ENCODE results near the gene TRMT61A.
A peak's percentile ranks its signal among the peaks of the same experiment; 100 is the strongest.

Gene TRMT61A

DNA sequence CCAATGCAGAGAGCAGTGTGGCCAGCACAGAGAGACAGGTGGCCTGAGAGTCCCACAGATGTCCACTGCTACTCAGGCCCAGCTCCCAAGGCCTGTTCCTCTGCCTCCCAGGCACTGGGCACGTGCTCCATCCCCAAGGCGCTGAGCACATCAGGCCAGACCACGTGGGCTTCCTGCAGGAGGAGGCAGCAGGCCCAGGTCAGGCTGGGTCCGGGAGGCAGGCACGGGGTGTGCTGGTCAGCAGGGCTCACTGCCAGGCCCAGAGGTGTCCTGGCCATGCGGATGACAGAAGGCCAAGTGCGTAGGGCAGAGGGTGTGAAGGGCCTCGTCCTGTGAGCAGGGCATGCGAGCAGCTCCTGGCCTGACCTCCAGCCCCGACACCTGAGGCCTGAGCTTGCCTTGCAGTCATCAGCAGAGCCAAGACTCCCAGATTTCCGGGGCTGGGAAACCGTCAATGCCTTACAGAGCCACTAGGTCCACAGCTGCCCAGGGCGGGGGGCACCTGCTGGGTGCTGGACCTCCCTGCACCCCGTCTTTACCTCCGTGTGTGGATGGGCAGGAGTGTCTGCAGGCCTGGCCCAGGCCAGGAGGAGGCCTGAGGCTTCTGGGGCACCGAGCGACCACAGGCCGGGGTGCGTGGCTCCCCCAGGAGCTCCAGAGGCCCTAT lies 14.9 kb downstream of the TRMT61A start:
- in situ Hi-C loops (cut with MboI; ENCODE audit: low pct_unique_long_range_greater_than_20kb, low sequenced_read_pairs) = no loop called here
- DNase-seq = no peak

DNA sequence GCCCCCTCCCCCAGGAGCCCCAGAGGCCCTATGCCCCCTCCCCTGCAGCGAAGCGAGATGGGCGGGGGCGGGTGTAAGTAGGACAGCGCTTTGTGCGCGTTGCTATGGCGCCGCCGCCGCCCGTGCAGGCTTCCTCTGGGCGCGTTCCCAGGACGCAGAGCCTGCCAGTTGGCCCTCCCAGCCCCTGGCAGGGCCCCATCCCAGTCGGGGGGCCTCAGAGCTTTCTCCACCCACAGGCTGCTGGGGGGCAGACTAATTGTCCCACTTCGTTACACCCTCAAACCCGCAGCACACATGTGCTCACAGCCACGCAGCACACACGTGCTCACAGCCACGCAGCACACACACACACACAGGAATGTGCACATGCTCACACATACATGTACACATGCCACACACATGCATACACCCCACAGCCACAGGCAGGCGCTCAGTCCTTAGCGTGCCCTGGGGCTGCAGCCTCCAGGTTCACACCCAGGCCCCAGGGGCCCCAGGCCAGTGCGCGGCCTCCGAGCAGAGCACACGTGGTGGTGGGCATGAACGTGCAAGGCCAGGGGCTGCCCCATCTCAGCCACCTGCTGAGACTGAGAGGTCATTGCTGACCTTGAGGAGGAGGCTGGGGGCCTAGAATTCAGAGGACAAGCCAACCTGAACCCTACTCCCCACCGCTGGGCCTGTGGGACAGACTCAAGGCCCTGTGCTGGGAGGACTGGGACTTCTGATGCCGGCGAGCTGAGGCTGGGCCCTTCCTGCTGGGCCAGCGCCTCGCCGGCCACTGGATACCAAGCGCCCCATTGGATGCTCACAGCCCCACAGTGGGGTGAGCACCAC lies 15.6 kb downstream of the TRMT61A start:
- in situ Hi-C loops (cut with MboI; ENCODE audit: low pct_unique_long_range_greater_than_20kb, low sequenced_read_pairs) = no loop called here
- DNase-seq = no peak

DNA sequence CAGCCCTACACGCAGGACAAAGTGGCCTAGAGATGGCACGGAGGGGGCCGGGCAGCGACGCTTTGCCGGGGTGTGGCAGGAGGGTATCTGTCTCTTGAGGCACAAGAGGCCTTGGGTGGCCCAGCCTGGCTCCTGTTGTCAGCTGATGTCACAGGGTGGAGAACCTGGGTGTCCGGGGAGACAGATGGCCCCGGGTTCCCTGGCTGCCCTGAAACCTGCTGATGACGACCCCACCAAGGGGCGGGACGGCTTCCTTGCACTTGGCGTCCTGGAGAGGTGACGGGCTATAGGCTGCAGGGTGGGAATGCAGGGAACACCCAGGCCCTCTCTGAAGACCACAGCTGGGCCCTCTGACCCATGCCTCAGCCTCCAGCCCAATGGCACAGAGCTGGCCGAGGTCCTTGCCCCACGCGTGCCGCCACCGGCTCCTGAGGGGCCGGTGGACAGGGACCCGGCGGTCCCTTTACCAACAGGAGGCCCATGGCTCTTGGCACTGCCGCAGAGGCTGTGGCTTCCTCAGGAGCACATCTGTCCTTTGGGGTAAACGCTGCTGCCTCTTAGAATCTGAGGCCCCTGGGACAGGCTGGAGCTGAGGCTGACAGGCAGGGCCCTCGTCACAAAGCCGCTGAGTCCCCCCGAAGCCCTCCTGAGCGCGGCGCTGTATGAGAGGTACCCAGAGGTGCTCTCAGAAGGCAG lies 16.4 kb downstream of the TRMT61A start:
- in situ Hi-C loops (cut with MboI; ENCODE audit: low pct_unique_long_range_greater_than_20kb, low sequenced_read_pairs) = no loop called here
- no peak for DNase-seq

DNA sequence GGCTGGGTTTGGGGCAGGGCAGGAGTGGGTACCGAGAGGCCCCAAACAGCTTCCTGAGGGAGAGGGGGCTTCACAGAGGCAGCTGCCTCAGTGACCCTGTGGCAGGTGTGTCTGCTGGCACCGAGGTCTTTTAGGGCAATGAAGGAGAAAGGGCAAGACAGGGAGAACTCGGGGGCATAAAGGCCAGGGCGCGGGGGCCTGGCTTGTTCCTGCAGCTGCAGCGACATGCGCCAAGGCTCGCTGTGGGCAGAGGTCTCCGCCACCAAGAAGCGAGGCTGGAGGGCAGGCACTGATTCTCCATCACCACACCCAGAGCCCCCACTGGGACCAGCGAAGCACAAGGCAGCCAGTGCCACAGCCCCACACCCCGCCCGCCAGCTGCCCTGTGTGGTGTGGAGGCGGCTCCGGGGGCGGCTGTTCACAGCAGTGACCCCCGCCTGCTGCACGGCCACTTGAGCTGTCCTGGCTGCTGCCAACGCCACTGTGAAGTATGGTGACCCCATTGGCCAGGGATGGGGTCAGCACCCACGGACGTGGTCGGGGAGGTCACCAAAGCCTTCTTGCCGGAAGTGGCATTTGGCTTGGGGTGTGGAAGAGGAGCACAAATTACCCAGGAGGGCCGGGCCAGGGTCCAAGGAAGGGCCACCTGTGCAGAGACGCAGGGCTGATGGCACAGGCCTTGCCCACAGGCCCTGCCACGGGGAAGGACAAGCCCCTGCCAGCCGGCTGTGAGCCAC lies 17.1 kb downstream of the TRMT61A start:
- no peak for DNase-seq
- in situ Hi-C loops (cut with MboI; ENCODE audit: low pct_unique_long_range_greater_than_20kb, low sequenced_read_pairs) = no loop called here

DNA sequence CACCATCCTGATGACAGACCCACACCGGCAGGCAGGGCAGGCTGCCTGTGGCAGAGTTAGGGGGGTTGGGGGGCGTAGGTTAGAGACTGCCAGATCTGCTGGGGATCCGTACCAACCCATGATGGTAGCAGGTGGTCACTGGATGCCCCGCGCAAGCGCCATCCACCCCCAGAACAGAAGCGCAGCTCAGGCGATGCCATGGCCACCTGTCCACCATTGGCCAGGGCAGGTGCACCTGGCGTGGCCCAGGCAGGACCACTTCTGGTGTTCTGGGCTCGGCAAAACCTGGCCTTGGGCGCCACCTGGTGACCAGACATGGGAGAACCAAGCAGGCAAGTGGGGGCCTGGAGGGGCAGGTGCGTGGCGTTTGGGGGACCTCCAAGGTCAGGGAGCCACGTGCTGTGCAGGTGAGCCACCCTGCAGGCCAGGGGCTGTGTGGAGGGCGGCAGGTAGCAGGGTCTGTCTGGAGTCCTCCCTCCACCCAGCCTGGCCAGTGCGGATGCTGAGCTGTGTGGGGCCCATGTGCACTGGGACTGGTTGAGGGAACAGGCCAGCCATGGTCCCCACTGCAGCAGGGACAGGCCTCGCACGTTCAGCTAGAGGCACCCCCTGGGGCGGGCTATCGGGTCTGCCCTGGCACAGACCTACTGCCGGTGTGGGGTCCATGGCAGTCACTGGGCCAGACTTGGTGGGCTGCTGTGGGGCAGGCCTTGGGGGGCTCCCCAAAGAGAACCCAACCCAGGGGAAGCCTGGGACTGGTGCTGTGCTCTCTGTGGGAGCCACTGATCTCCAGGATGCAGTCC lies 17.9 kb downstream of the TRMT61A start:
- in situ Hi-C loops (cut with MboI; ENCODE audit: low pct_unique_long_range_greater_than_20kb, low sequenced_read_pairs) = no loop called here

DNA sequence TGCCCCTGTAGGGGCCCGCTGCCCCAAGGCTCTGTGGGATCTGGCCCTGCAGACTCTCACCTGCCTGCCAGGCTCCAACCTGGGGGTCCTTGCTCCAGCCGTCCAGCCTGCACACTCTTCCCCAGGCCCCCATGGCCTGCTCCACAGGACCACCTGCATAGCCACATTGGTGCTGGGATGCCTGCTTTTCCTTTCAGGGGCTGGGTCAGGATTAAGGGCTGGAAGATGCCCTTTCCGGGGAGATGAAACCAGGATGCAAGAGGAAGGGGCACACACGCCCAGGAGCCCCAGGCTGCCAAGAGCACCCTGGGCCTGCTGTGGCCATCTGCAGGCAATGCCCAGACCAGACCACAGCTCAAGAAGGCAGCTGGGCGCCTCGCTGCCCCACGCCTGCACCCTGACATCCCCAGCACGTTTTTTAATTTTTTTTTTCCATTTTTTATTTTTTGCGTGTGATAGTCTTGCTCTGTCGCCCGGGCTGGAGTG lies 18.5 kb downstream of the TRMT61A start:
- in situ Hi-C loops (cut with MboI; ENCODE audit: low pct_unique_long_range_greater_than_20kb, low sequenced_read_pairs) = no loop called here
- DNase-seq = no peak

More for the DNA sequence above, 17.9 kb downstream of the TRMT61A start:
- DNase-seq = peak; percentile 62

DNA sequence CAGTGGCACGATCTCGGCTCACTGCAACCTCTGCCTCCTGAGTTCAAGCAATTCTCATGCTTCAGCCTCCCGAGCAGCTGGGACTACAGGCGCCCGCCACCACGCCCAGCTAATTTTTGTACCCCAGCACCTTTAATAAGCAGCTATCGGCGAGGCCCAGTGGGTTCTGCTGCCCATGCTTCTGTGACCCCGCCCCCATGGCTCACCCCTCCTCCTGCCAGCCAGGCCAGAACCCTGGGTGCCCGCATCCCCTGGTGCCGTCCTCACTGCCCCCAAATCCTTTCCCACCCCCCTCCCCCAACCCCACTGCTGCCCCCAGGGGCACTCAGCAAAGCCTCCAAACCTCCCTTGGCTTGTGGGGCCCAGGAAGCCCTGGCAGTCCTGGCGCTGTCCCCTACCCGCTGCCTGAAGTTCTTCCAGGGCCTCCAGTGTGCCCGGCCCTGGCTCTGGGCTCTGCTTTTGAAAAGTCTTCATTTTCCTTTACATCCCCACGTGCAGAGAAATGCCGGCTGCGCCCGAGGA lies 19.0 kb downstream of the TRMT61A start:
- DNase-seq = no peak
- in situ Hi-C loops (cut with MboI; ENCODE audit: low pct_unique_long_range_greater_than_20kb, low sequenced_read_pairs) = no loop called here

DNA sequence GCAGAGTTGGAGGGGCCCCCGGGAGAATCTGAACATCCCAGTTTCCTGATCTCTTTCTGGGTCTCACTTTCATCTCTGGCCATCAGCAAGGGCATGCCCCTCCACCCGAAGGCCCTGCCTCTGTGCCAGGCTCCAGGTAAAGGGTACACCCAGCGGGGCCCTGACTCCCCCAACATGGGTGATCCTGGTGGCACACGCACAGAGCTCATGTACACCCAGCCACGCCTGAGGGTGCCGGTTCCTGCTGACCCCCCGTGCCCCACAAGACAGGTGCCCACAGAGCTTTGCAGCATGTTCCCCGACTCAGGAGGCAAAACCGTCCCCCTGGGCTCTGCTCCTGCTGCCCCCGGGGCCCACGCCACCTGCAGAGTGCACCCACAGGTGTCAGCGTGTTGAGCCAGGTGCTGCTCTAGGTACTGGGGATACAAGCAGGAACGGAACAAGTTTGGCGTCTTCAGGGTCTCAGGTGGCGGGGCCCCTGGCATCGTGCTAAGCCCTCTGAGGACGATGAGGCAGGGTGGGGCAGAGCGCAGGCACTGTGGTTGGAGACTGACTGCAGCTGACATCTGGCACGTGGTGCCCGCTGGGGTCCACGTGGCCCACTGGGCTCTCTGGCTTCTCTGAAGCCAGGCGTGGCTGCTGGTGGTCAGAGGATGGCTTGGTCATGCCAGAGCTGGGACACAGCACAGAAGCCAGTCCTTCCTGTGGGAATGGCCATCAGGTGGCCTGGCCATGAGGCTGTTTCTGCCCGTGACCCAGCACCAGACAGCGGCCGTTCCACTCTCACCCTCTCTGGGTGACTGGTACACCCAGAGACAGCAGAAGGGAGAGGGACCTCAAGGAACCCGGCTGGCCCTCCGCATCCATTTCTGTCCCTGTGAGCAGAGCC lies 19.7 kb downstream of the TRMT61A start:
- DNase-seq = no peak
- in situ Hi-C loops (cut with MboI; ENCODE audit: low pct_unique_long_range_greater_than_20kb, low sequenced_read_pairs) = no loop called here

DNA sequence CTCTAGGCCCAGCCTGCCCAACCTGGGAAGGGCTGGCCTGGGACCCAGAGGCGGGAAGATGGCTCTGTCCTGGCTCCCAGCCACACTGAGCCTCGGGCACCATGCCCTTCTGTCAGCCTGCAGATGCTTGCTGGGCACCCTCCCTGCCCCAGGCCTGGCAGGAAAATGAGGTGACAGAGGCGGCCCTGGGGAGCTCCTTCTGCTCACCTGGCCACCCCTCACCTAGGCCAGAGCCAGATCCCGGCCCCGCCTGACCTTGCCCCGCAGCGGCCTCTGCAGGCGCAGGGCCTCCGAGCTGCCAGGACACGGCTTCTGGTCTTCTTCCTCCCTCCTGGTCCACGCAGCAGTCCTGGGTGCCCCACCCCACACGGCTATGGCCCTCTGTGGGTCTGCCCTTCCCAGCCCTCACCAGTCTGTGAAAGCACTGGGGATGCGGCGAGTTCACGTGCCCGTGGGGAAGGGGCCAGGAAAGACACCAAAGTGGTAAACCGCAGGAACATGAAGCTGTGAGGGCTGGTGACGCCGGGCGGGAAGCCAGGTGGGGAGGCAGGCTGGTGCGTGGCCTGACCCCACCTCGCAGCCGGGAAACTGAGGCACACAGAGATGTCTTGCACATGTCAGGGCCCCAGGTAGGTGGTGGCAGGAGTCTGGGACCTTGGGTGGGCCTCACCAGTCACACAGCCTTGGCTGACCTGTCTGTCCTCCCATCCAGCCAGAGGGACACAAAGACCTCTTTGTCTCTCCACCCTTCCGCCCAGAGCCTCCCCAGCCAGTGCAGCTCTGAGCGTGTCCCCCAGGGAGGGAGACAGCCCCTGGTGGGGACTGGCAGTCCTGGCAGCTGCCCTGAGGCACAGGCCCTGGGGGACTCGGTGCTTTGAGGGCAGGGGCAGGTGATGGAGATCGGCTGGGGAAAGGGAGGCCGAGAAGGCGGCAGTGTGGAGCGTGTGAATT lies 20.6 kb downstream of the TRMT61A start:
- in situ Hi-C loops (cut with MboI; ENCODE audit: low pct_unique_long_range_greater_than_20kb, low sequenced_read_pairs) = no loop called here
- no peak for DNase-seq

DNA sequence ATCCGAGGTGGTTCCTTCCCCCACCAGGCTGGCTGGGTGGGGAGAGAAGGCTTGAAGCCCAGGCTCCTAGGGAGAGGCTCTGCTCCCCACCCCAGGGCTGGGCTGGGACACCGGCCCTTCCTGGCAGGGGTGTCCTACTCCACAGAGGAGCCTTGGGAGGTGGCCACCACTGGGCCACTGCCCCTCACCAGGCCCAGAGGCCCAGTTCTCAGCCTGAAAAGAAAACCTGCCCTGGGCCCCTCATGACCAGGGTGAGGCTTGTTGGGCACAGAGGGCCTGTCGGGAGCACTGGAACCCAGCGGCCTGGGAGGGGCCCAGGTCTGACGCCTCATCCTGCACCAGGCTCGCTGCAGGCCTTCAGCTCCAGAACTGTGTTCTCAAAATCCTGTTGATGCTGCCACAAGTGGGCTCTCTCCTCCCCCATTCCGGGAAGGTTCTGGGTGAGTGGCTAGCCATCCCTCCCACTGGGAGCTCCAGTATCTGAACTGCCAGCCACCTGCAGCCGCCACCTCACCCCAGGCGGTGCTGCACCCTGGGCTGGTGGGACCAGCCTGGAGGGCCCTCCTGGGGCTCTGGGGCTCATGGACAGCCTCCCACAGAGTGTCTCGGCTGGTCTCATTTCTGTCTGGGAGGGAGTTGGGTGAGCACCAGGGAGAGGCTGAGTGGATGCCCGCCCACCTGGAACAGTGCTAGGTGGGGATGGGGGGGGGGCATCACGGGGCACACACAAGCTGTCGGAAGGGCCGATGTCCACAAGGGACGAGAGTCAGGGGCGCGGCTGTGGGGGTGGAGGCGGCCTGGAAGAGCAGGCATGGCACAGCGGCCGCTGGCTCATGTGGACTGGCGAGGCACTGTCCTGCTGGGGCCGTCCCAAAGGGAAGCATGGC lies 21.7 kb downstream of the TRMT61A start:
- in situ Hi-C loops (cut with MboI; ENCODE audit: low pct_unique_long_range_greater_than_20kb, low sequenced_read_pairs) = no loop called here
- DNase-seq = no peak

DNA sequence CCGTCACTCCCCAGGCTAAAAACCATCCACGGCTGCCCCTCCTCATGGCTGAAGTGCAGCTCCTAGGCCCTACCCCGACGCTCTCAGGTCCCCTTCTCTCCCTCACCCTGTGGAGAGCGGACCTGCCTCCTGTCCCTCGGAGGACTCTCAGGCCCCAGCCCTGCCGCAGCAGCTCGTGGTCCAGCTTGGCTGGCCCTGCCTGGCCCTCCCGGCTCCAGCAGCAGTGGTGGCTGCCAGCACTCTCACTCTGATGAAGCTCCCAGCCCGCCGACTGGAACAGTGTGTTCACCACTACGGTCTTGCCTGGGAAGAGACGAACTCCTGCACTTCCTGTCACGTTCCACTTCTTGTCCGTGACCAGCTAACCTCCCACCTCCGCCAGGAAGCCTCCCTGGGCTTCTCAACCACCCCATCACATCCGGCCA lies 22.4 kb downstream of the TRMT61A start:
- DNase-seq = no peak
- in situ Hi-C loops (cut with MboI; ENCODE audit: low pct_unique_long_range_greater_than_20kb, low sequenced_read_pairs) = no loop called here

DNA sequence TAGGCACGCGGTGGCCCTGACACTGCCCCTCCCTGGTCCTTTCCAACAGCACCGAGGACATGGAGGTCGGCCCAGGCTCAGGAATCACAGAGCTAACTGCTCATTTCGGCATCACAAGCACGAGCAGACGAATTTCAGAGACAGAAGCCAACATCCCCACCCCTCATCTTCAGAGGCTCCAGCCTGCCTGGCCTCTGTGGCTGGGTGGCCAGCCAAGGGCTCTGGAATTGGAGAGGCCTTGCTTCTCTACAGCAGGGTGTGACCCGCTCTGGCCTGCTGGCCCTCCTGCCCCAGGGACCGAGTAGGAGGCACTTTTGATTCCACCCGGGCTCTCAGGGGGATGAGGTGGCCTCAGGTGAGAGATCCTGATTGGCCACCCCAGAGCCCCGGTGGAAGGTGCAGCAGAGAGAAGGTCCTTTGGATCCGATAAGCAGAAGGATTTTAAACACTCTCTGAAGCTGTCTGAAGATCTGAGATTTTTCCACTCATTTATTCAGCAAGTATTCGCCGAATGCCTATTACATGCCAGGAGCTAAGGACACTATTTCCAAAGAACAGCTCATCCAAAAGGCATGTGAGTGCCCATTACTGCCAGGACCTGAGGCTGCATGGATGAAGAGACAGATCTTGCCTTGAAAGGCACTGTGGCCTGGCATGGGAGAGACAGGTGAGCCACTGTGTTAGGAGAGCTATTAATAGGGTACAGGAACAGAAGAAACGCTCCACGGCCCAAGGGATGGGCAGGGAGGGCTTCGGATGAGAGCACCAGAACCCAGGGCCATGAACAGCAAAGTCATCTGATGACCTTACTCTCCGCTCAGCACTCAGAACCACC lies 23.2 kb downstream of the TRMT61A start:
- in situ Hi-C loops (cut with MboI; ENCODE audit: low pct_unique_long_range_greater_than_20kb, low sequenced_read_pairs) = no loop called here
- DNase-seq = no peak

DNA sequence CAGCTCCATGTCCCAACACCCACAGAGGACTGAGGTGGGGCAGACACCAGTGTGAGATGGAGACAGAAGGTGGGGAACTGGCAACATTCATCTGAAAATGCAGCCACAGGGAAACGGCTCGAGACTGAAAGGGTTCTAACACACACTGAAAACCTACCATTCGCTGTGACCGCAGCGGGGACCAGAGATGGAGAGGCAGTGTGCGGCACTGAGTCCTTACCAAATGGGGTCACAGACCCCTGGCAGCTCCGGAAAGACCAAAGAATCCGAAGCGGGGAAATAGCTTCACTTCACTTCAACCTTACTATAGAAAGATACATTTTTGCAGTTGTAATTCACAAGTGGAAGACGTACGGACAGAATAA lies 23.8 kb downstream of the TRMT61A start:
- DNase-seq = no peak
- in situ Hi-C loops (cut with MboI; ENCODE audit: low pct_unique_long_range_greater_than_20kb, low sequenced_read_pairs) = no loop called here

DNA sequence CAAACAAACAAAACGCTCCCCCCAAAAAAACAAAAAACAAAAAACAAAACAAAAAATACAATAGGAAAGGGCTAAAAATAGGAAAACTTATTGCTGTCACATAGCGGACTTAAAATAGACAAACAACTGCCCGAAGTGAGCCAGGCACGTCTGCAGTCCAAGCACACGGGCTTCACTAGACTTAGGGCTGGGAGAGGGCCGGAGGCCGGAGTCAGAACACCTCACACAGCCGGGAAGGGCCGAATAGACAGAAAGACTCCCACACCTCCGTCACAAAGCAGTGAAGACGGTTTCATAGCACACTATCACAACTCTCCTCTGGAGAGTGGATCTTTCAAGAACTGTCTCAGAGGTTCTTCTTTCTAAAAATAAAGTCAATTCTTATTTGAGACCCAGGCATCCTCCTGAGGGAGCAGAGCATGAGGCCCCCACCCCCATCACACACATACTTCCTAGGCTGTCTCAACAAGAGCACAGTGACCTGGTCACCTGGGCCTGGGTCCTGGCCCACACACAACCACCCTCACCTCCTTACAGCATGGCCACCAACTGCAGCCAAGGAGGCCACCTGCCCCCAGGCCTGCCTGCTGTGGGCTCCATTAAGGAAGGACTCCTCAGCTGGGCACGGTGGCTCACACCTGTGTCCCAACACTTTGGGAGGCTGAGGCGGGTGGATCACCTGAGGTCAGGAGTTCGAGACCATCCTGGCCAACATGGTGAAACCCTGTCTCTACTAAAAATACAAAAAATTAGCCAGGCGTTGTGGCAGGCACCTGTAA lies 26.8 kb downstream of the TRMT61A start:
- in situ Hi-C loops (cut with MboI; ENCODE audit: low pct_unique_long_range_greater_than_20kb, low sequenced_read_pairs) = no loop called here
- no peak for DNase-seq

Data from KBM-7 (cell line).